HepG2 (cell line): ENCODE measurements around the gene TSKU. TPM values are rescaled to one million over a fixed set of nuclear protein-coding genes. Genes with fewer than 3 reads are reported as not detected.

Experiments
- ATF1 ChIP-seq: IDR thresholded peaks from 2 replicates; pipeline ENCODE4 v1.6.1; 2016; ENCODE audit warnings: mild to moderate bottlenecking, control low read depth
- CC2D1A ChIP-seq: sonication (generic); formaldehyde crosslinking; IDR thresholded peaks from 2 replicates; pipeline ENCODE4 v1.8.1; 2023; ENCODE audit warnings: mild to moderate bottlenecking, missing genetic modification reagents
- EED ChIP-seq: sonication (generic); formaldehyde crosslinking; IDR thresholded peaks from 2 replicates; pipeline ENCODE4 v1.5.0; 2020; ENCODE audit warnings: mild to moderate bottlenecking, missing genetic modification reagents
- ETS1 ChIP-seq: sonication (generic); formaldehyde crosslinking; IDR thresholded peaks from 2 replicates; pipeline ENCODE4 v1.4.0; 2020; ENCODE audit warnings: missing genetic modification reagents
- GATAD1 ChIP-seq: IDR thresholded peaks from 2 replicates; pipeline ENCODE4 v1.6.1; 2016; ENCODE audit warnings: missing genetic modification reagents, missing compliant biosample characterization
- HNRNPH1 ChIP-seq: fragments of 200-400 bp; formaldehyde crosslinking; optimal IDR thresholded peaks from 2 replicates; pipeline ENCODE3; 2017; ENCODE audit warnings: mild to moderate bottlenecking, low read depth, low read length
- KAT2B ChIP-seq: fragments of 150-350 bp; IDR thresholded peaks from 2 replicates; pipeline ENCODE4 v1.6.1; 2014; ENCODE audit warnings: low read depth, low read length, borderline replicate concordance
- KDM5B ChIP-seq: sonication (generic); formaldehyde crosslinking; IDR thresholded peaks from 2 replicates; pipeline ENCODE4 v1.4.0; 2020; ENCODE audit warnings: missing genetic modification reagents, mild to moderate bottlenecking, borderline replicate concordance
- KMT2B ChIP-seq: IDR thresholded peaks from 2 replicates; pipeline ENCODE4 v1.6.1; 2016; ENCODE audit warnings: missing genetic modification reagents, missing compliant biosample characterization
- PHB2 ChIP-seq: fragments of 450-650 bp; IDR thresholded peaks from 2 replicates; pipeline ENCODE4 v1.6.1; 2018; ENCODE audit not compliant: partially characterized antibody
- SOX13 ChIP-seq, 3 experiments: fragments of 450-650 bp in 1 of 3; sonication (generic) in 1 of 3; formaldehyde crosslinking in 1 of 3; IDR thresholded peaks in 2 of 3; conservative IDR thresholded peaks in 1 of 3; 2 replicates each; pipeline versions ENCODE4 v1.5.0 to v1.6.1; 2016 to 2020; ENCODE audit warnings: antibody characterized with exemption in 1 of 3, mild to moderate bottlenecking in 1 of 3, missing compliant biosample characterization in 1 of 3, missing genetic modification reagents in 1 of 3, moderate library complexity in 1 of 3
- ZNF124 ChIP-seq: sonication (generic); formaldehyde crosslinking; IDR thresholded peaks from 2 replicates; pipeline ENCODE4 v1.4.0; 2020; ENCODE audit warnings: missing genetic modification reagents
- ZNF318 ChIP-seq: sonication (generic); formaldehyde crosslinking; IDR thresholded peaks from 2 replicates; pipeline ENCODE4 v1.4.0; 2020; ENCODE audit warnings: mild to moderate bottlenecking, missing genetic modification reagents
- ZNF33A ChIP-seq: sonication (generic); formaldehyde crosslinking; IDR thresholded peaks from 2 replicates; pipeline ENCODE4 v1.5.1; 2020; ENCODE audit warnings: missing genetic modification reagents, mild to moderate bottlenecking, moderate library complexity, borderline replicate concordance
- ZNF496 ChIP-seq: sonication (generic); formaldehyde crosslinking; IDR thresholded peaks from 2 replicates; pipeline ENCODE4 v1.8.1; 2023; ENCODE audit warnings: mild to moderate bottlenecking, moderate library complexity, missing genetic modification reagents; ENCODE audit not compliant: insufficient replicate concordance
- ZNF549 ChIP-seq: sonication (generic); formaldehyde crosslinking; IDR thresholded peaks from 2 replicates; pipeline ENCODE4 v1.5.0; 2020; ENCODE audit warnings: missing genetic modification reagents
- ZNF564 ChIP-seq: sonication (generic); formaldehyde crosslinking; IDR thresholded peaks from 2 replicates; pipeline ENCODE4 v1.8.1; 2023; ENCODE audit warnings: mild to moderate bottlenecking, missing genetic modification reagents
- ZNF83 ChIP-seq: sonication (generic); formaldehyde crosslinking; IDR thresholded peaks from 2 replicates; pipeline ENCODE4 v1.4.0; 2020; ENCODE audit warnings: missing genetic modification reagents, mild to moderate bottlenecking, borderline replicate concordance
- ZSCAN9 ChIP-seq: IDR thresholded peaks from 2 replicates; pipeline ENCODE4 v1.6.1; 2016; ENCODE audit warnings: borderline replicate concordance
- polyA plus RNA-seq, 8 experiments: library from polyadenylated mRNA; depleted of rRNA in 3 of 8; stranded (reverse) in 7 of 8; unstranded in 1 of 8; fragments of >200 nt; fragmentation: Illumina TruSeq in 4 of 8; extraction: Trizol in 4 of 8; gene quantifications; 2 replicates each; pipeline versions ENCODE4 v1.2.1 to v1.2.3, GENCODE V29; 2011 to 2016; ENCODE audit warnings: low read depth in 4 of 8, missing spikeins in 1 of 8, mixed read lengths in 1 of 8; ENCODE audit not compliant: insufficient read depth in 1 of 8
- total RNA-seq, 5 experiments: library from RNA; depleted of rRNA; stranded (reverse); fragments of >200 nt; fragmentation: Illumina TruSeq; extraction: Trizol; gene quantifications; 2 replicates each; pipeline ENCODE4 v1.2.3, GENCODE V29; 2016; ENCODE audit warnings: low read depth in 1 of 5

Gene TSKU
- total and polyA plus RNA-seq, 2 of the 13 experiments (the other 11 are each of a cell fraction or from before 2014, with no cell fraction given): 20.3 to 21.4 TPM

GRCh38 chr11:76782531-76783293 is 444 bp upstream of the TSKU start (continued):
- TF ChIP-seq ZNF496 (CRISPR knock-in tag): no peak
- TF ChIP-seq ZNF124 (CRISPR knock-in tag): no peak
- no peak for TF ChIP-seq HNRNPH1
- TF ChIP-seq GATAD1 (CRISPR knock-in tag): 0 out of 2 replicates have a peak, but pooled peaks have one; percentile 31
- TF ChIP-seq ZNF33A (CRISPR knock-in tag): no peak
- no peak for TF ChIP-seq EED (CRISPR knock-in tag)
- TF ChIP-seq KAT2B: no peak
- TF ChIP-seq ZNF564 (CRISPR knock-in tag): no peak
- TF ChIP-seq ATF1 (CRISPR knock-in tag): peak; percentile 48; the same call in 1 of the 2 replicates
- TF ChIP-seq ZNF549 (CRISPR knock-in tag): no peak
- no peak; the same call in 1 of the 2 replicates for TF ChIP-seq KMT2B (CRISPR knock-in tag)
- TF ChIP-seq ZNF318: no peak
- no peak for TF ChIP-seq SOX13 (IDR thresholded peaks at IDR 0.05)
- TF ChIP-seq SOX13 (CRISPR knock-in tag; conservative IDR thresholded peaks at IDR 0.05 in 1 of 2, IDR thresholded peaks at IDR 0.05 in 1 of 2): no peak
- TF ChIP-seq ETS1 (CRISPR knock-in tag): no peak
- no peak; the same call in 1 of the 2 replicates for TF ChIP-seq KDM5B (CRISPR knock-in tag)
- TF ChIP-seq ZSCAN9 (CRISPR knock-in tag): no peak; the same call in 1 of the 2 replicates
- no peak for TF ChIP-seq PHB2
- no peak for TF ChIP-seq CC2D1A (CRISPR knock-in tag)
- TF ChIP-seq ZNF83: no peak
